Dermis microvascular lymphatic vessel endothelial cell (primary cell): Measurements from ENCODE around the gene FLRT2. TPM values are rescaled to one million over a fixed set of nuclear protein-coding genes. Genes with fewer than 3 reads are reported as not detected.

Experiments
- DNase-seq, 2 donors: peaks; one replicate each; pipeline versions ENCODE4 v3.0.0 to v3.0.0-alpha.2; 2010; ENCODE audit warnings: low read depth in 2 of 2
- total RNA-seq: library from RNA; depleted of rRNA; stranded (reverse); fragments of >200 nt; gene quantifications from 2 replicates; pipeline ENCODE4 v1.2.1, GENCODE V29; 2014

Gene FLRT2
- total RNA-seq, 1 donor from 2014 or later = 107 TPM

DNA sequence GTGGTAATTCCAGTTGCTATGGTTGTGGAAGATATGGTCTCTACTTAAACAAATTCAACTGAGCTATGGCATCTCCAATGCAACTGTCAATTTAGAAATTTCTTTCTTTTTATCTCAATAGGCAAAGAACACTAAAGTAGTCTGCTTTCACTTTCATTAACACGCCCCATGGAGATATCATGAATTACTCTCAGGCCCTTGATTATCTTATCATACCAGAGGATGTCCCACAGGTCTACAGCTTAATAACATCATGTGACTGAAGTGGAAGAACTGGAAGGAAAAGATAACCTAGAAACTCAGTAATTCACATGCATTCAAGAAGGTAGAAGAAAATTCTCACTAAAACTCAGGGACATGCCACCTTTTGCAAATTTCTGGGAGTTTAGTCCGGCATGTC is 114.3 kb downstream of the FLRT2 start:
- DNase-seq = no peak

- DNase-seq = no peak
These were observed 123.1 kb downstream of the FLRT2 start for GRCh38 chr14:85653029-85653428.

DNA sequence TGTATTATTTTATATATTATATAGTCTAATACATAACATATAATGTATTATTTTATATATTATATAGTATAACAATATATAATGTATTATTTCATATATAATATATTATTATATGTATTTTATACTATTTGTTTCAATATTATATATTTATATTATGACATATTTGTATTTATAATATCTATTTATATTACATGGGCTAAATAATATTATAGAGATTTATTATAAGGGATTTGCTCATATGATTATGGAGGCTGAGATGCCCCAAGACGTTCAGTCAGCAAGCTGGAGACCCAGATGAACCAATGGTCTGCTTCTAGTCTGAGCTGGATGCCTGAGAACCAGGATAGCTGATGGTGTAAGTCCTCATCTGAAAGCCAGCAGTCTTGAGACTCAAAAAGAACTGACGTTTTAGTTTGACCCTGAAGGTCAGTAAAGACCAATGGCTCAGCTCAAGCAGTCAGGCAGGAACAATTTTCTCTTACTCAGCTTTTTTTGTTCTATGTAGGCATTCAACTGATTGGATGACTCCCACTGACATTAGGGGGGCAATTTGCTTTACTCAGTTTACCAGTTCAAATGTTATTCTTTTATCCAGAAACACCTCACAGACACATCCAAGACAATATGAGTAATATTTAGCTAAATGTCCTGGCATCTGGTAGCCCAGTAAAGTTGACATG is 130.4 kb downstream of the FLRT2 start:
- no peak for DNase-seq

GRCh38 chr14:85662096-85662495 is 132.2 kb downstream of the FLRT2 start:
- no peak for DNase-seq

GRCh38 chr14:85663256-85663655 is 133.3 kb downstream of the FLRT2 start:
- DNase-seq = no peak

- no peak for DNase-seq
These were observed 133.7 kb downstream of the FLRT2 start for GRCh38 chr14:85663667-85664066.

DNA sequence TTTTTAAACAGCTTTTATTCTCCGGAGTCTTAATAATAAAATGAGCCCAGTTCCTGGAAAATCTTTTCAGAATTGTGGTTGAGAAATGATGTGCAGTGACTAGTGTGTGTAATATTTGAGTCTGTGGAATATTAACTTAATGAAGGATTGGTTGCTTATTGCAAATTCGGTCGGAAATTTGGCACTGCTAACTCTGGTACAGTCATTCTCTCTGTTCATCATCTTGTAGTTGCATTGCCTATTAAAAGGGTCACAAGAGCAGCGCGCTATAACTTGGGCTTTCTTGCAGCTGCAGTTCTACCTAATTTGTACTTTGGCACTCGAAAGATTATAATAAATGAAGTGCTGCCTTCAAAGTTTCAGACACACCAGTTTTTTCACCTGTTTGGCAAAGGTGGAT is 146.0 kb downstream of the FLRT2 start:
- DNase-seq = no peak

DNA sequence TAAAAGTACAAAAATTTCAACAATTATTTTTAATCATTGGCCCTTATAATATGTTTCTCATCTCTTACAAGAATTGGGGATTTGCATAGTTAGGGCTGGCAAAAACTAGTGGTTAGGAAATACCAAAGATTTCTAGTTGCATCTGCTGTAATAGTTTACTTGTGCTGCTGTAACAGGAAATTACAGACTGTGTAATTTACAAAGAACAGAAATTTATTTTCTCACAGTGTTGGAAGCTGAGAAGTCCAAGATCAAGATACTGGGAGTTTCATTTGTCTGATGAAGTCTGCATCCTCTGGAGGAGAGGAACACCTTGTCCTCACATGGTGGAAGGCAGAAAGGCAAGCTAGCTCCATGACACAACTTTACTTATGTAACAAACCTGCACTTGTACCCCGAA is 157.0 kb downstream of the FLRT2 start:
- no peak for DNase-seq

- DNase-seq = no peak
These were observed 157.5 kb downstream of the FLRT2 start for GRCh38 chr14:85687456-85687855.

DNA sequence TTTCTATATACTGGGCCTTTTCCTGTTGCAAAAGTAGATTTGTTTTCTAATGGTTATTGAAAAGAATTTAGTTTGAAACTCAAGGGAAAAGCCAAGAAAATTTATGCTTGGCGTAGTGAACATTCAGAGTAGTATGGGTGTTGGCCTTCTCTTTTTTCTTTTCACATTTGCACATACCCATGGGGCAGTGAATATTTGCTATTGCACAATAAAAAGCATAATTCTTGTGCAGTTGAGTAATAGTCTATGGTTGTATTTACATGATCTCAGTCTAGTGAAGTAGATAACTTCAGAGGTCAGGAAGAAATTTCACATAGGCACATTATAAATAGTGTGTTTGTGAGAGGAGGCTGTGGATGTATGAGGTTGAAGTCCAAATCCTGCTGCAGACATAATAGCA is 158.1 kb downstream of the FLRT2 start:
- no peak for DNase-seq

- no peak for DNase-seq
These were observed 165.4 kb downstream of the FLRT2 start for GRCh38 chr14:85695300-85695699.

DNA sequence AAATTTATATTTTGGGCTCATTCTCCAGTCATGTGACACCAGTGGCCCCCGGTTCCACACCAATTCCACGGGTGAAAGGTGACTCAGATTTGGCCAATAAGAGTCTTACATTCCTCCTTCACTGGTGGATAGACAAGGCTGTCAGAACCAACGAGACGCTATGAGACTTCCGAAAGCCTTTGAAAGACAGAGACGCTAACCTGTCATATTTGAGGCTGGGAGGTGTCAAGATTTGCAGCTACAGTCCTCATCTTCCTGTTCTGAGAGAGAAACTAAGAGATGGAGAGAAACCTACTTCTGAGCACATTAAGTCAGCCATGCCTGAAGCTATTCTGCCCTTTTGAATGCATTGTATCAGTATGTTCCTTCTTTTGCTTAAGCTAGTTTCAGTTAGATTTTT is 171.2 kb downstream of the FLRT2 start:
- DNase-seq = no peak

GRCh38 chr14:85701763-85702162 is 171.8 kb downstream of the FLRT2 start:
- no peak for DNase-seq

DNA sequence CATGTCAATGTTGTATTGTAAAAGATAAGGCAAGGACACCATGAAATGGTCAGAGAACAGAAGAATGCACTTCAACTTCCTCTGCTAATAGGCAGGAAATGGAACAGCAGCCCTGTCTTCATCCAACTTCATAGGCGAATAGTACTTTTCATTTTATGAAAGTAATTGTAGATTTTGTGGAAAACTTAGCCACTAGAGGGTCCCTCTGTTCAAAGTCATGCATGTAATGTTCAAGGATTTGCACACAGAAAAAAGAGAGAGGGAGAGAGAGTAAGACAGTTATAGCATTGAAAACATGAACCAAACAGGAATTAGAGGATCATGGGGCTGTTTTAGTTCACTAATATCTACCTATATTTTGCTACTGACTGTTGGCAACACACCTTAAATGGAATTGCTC is 172.2 kb downstream of the FLRT2 start:
- no peak for DNase-seq

DNA sequence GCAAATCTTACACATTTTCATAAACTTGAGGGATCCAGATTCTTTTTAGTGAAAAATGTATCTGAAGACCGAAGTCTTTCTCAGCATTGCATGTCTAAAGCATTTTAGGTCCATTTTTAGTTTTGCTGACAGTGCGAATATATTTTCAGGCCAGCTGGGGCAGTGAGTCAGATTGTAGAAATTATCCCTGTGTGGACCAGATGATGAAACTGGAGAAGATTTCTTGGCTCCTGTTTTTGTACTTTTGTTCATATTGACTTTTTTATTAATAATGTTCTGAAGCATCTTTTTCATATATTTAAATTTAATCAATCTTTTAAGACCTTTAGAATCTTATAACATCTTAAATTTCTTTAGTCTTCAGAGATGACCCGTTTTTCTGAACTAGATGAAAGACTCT is 173.1 kb downstream of the FLRT2 start:
- DNase-seq = no peak
